HUES64 (cell line): ENCODE data around the gene SALL1.

Experiments used
- H3K27ac ChIP-seq: 2 replicates; pipeline ENCODE4 v1.7.0; 2013; ENCODE audit warnings: low read depth, low read length, inconsistent platforms
- H3K27me3 ChIP-seq: 2 replicates; pipeline ENCODE4 v1.6.1; 2013; ENCODE audit warnings: mild to moderate bottlenecking, low read length; ENCODE audit not compliant: insufficient read depth
- H3K36me3 ChIP-seq: 2 replicates; pipeline ENCODE4 v1.6.1; 2013; ENCODE audit warnings: mild to moderate bottlenecking, low read length; ENCODE audit not compliant: insufficient read depth
- H3K4me1 ChIP-seq: 2 replicates; pipeline ENCODE4 v1.6.1; 2013; ENCODE audit warnings: mild to moderate bottlenecking, low read length, moderate library complexity; ENCODE audit not compliant: insufficient read depth
- H3K4me3 ChIP-seq: 2 replicates; pipeline ENCODE4 v1.5.1; 2013; ENCODE audit warnings: mild to moderate bottlenecking, low read length, moderate library complexity
- H3K9ac ChIP-seq: 2 replicates; pipeline ENCODE4 v1.6.1; 2013; ENCODE audit warnings: mild to moderate bottlenecking, low read depth, low read length
- H3K9me3 ChIP-seq: 2 replicates; pipeline ENCODE4 v1.6.1; 2013; ENCODE audit warnings: low read depth, low read length; ENCODE audit not compliant: insufficient read depth
- WGBS: fragments of 150-250, 120-280 bp; methylation state at CpG from one replicate; pipeline ENCODE4 v1.1.7; 2013; ENCODE audit warnings: missing lambda C conversion rate; 5-methylcytosine and 5-hydroxymethylcytosine counted together

SALL1 gene

DNA sequence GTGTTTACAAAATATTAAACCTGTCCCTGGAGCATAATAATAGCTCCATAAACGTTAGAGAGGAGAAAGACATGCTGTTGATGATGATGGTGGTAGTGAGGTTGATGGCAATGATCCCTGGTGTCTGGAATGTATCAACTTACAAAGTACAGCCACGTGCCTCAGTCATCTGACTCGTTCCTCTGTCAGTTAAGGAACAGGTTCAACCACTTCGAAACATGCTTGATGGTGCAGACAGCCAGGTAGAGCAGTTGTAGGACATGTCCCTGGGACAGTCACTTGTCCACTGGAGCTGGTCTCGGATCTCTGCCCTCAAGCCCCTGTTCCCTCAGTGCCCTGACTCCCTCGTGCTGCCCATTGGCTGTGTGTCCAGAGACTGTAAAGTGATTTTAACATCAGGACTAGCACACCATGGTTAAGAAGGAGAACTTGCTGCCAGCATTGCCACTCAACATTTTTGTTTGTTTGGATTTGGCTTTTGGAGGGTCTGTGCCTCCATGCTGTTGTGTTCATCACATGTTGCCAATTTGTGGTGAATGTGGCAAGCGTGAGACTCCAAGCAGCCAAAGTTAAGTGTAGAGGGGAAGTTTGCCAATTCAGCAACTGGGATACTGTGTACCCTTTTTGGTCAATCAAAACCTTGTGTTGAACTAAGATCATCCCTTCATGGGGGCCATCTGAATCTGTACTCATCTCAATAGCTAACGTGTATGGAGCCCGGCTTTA, 16.3 kb upstream of the SALL1 start:
- peaks cover 8% of the 10 kb centered on the region for H3K9me3 ChIP-seq
- peaks cover 7% of the 10 kb centered on the region; the same call in 1 of the 2 replicates for H3K4me1 ChIP-seq
- no peak overlapping the region for H3K4me3 ChIP-seq
- H3K36me3 ChIP-seq = no peaks in the 10 kb centered on the region
- 93% methylated on average over 9 of the region's 9 CpGs for WGBS
- no peak overlapping the region for H3K27ac ChIP-seq
- no peak overlapping the region for H3K9ac ChIP-seq
- no peaks in the 10 kb centered on the region for H3K27me3 ChIP-seq

DNA sequence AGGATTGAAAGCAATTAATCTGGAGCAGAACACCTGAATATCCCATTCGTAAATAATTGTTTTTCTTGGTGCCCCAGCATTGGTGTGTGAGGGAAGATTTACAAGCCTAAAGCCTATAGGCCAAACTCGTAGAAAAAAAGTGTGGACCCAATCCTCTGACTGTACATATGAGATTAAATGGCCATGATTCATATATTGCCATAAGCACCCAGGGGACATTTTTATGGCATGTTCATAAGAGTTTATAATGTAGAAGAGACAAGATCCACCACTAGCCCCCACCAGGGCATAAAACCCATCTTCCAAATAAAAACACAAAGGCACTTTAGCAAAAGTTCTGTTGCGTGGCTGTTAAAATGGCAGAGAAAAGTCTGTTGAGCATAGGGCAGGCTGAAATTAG, 15.5 kb upstream of the SALL1 start:
- Histone ChIP-seq H3K36me3 (no peaks in the 10 kb centered on the region), H3K4me1 (peaks cover 7% of the 10 kb centered on the region; the same call in 1 of the 2 replicates), H3K27me3 (no peaks in the 10 kb centered on the region), H3K9me3 (peaks cover 8% of the 10 kb centered on the region), H3K27ac (no peak overlapping the region), H3K4me3 (no peak overlapping the region), H3K9ac (no peak overlapping the region)
- 89% methylated on average over 3 of the region's 3 CpGs for WGBS

DNA sequence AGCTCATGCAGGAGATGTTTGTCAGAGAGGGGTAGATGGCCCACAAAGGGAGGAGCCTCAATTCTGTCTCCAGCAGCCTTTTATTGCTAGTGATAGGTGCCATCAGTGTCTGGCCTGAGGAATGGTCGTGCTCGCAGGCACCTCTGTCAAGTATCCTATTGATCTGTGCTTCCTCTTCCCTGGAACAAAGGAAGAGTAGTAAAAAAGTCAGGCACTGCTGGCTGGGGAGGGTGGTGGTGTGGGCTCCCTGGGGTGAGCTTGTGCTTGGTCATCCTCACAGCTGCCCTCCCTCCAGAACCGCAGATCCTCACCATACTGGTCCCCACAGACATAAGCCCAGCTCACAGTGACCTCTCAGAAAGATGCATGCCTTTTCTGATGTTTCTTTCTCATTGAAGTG, 15.0 kb upstream of the SALL1 start:
- Histone ChIP-seq H3K4me3 (no peak overlapping the region), H3K4me1 (peaks cover 7% of the 10 kb centered on the region; the same call in 1 of the 2 replicates), H3K9me3 (peaks cover 5% of the 10 kb centered on the region), H3K27me3 (no peaks in the 10 kb centered on the region), H3K36me3 (no peaks in the 10 kb centered on the region), H3K27ac (no peak overlapping the region), H3K9ac (no peak overlapping the region)
- 49% methylated on average over 2 of the region's 3 CpGs for WGBS

DNA sequence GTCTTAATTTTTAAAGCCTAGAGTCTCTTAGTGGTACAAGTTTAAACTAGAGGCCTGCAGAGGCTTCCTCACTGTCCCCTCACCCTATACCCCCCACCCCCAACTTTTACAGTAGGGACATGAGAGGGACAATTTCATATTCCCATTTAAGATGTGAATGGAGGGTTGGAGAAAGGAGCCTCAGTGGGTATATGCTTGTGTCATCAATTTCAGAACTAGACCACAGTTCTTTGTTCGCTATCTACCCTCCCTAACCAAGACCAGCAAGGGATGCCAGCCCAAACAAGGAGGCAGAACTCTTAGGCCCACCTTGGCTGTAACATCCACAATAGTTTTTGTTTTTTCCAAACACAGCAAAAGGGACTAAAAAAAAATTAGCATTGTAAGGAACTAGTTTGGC, 14.0 kb upstream of the SALL1 start:
- H3K9ac ChIP-seq = no peak overlapping the region
- H3K9me3 ChIP-seq = no peaks in the 10 kb centered on the region
- no peaks in the 10 kb centered on the region for H3K36me3 ChIP-seq
- peaks cover 7% of the 10 kb centered on the region; the same call in 1 of the 2 replicates for H3K4me1 ChIP-seq
- no peaks in the 10 kb centered on the region for H3K27me3 ChIP-seq
- WGBS = 100% methylated on average over 1 of the region's 1 CpG
- no peak overlapping the region for H3K27ac ChIP-seq
- H3K4me3 ChIP-seq = no peak overlapping the region

DNA sequence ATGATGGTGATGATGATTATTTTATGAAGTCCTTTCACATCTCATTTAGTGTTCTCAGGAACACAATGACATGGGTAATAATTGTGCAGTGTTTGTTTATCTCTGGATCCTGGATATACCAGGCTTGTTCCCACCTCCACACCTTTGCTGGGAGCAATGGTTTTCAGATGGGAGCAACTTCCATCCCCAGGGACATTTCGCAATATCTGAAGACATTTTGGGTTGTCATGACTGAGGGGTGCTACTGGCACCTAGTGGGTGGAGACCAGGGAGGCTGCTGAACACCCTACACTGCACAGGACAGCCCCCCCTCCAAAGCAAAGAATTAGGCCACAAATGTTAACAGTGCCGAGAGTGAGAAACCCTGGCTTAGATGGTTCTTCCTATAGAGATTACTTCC, 13.5 kb upstream of the SALL1 start:
- H3K4me1 ChIP-seq = peaks cover 11% of the 10 kb centered on the region
- no peak overlapping the region for H3K9ac ChIP-seq
- 90% methylated on average over 2 of the region's 2 CpGs for WGBS

DNA sequence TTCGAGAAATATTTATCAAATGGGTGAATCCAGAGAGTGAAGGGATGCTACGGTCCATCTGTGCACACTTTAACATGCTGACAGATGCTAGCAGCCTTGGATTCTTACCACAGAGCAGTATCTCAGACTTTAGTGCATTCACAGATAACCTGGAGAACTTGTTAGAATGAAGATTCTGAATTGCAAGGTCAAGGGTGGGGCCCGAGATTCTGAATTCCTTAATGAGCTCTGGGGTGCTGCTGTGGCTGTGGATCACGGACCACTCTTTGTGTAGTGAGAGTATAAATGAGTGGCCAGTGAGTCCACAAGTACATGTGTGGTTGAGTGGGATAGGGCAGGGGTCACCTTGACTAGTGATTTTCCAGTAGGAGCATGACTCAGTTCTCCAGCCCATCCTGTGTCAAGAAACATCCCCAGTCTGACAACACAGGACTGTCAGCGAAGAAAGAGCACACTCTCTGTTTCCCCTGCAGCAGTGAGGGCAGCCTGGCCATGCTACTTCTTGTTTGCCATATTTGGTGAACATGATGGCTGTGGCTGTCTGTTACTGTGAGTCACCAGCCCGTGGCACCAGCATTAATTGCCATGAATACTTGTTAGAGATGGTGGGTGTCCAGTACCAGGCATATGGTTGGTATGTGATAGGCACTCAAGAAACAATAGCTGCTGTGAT, 13.0 kb upstream of the SALL1 start:
- H3K4me1 ChIP-seq = peaks cover 12% of the 10 kb centered on the region
- 86% methylated on average over 6 of the region's 6 CpGs for WGBS
- H3K9ac ChIP-seq = no peak overlapping the region
- no peak overlapping the region for H3K4me3 ChIP-seq
- no peaks in the 10 kb centered on the region for H3K36me3 ChIP-seq
- H3K27ac ChIP-seq = no peak overlapping the region
- no peaks in the 10 kb centered on the region for H3K9me3 ChIP-seq
- H3K27me3 ChIP-seq = no peaks in the 10 kb centered on the region

More for the DNA sequence above, 13.5 kb upstream of the SALL1 start:
- Histone ChIP-seq H3K27me3 (no peaks in the 10 kb centered on the region), H3K36me3 (no peaks in the 10 kb centered on the region), H3K27ac (no peak overlapping the region), H3K4me3 (no peak overlapping the region), H3K9me3 (no peaks in the 10 kb centered on the region)

DNA sequence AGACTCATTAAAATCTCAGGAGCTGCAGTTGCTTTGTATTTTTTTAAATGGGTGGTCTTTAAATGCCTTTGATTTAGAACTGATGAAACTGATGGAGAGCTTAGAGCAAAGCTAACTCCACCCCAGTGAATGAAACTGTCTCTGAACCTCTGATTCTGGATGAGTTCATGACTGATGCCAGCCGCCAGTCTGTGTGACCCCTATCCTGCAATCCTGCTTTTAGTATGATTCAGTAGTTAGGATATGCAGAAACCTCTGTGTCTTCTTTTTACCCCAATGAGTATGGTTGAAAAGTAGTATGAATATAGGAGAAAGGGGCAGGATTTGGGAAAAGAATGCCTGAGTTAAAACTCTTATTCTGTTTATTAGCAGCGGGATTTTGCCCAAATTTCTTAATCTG, 12.3 kb upstream of the SALL1 start:
- H3K9ac ChIP-seq = no peak overlapping the region
- H3K27me3 ChIP-seq = no peaks in the 10 kb centered on the region
- no peaks in the 10 kb centered on the region for H3K36me3 ChIP-seq
- 93% methylated on average over 2 of the region's 2 CpGs for WGBS
- no peak overlapping the region for H3K27ac ChIP-seq
- no peak overlapping the region for H3K4me3 ChIP-seq
- H3K4me1 ChIP-seq = peaks cover 12% of the 10 kb centered on the region
- no peaks in the 10 kb centered on the region for H3K9me3 ChIP-seq

DNA sequence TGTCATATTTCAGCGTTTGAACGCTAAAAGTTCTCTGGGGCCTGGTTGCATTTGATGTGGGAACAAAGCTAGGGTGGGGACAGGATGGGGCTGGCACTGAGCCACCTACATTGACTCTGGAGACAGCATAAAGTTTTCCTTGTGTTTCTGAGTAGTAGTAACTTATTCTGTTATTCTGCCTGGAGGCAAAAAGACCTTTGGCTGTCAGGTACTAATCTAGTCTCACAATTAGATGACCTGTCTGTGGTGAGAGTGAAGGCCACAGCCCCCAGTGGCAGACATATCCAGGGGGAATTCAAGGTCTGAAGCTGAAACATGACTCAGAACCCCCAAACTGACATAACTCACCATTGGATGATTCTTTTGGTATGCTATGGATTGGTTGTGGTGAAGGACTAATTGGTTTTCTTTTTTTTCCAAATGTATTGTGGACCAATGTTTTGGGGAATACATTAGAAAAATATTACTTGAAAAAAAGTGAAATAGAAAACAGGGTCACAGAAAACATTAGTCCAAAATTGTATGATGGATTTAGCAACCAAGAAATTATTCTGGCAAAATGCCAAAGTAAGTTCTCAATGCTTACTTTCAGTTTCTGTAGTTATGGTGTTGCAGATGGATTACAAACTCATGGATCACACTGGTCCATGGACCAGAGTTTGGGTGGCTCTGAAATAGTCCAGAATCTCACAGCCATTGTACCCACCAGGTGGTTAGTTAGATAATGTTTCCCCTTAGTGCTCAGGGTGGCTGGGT, 10.5 kb upstream of the SALL1 start:
- Histone ChIP-seq H3K9ac (no peak overlapping the region), H3K36me3 (no peaks in the 10 kb centered on the region), H3K4me3 (no peak overlapping the region), H3K4me1 (peaks cover 24% of the 10 kb centered on the region), H3K27me3 (peaks cover 16% of the 10 kb centered on the region), H3K27ac (no peak overlapping the region), H3K9me3 (no peaks in the 10 kb centered on the region)
- 93% methylated on average over 2 of the region's 2 CpGs for WGBS

DNA sequence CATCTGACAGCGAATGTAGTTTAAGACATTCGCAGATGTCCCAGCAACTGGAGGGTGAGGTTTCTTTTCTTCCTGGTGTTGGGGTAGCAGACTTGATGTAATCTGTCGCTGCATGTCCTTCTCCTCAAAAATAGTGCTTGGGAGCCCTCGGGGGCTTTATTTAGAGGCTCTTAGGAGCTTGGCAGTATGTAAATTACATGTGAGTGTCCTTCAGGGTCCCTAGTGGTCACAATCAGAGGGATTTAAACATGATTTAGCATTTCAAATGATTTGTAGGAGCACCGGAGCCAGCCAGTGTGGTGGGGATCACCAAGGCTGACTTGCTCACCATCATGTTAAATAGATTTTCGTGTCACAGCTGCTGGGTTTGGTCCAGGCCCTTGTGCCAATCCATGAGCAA, 8.8 kb upstream of the SALL1 start:
- WGBS = 65% methylated on average over 6 of the region's 6 CpGs
- Histone ChIP-seq H3K4me3 (no peak overlapping the region), H3K27ac (no peak overlapping the region), H3K9me3 (no peaks in the 10 kb centered on the region), H3K4me1 (peaks cover 20% of the 10 kb centered on the region), H3K9ac (no peak overlapping the region), H3K36me3 (no peaks in the 10 kb centered on the region), H3K27me3 (peaks cover 26% of the 10 kb centered on the region)

DNA sequence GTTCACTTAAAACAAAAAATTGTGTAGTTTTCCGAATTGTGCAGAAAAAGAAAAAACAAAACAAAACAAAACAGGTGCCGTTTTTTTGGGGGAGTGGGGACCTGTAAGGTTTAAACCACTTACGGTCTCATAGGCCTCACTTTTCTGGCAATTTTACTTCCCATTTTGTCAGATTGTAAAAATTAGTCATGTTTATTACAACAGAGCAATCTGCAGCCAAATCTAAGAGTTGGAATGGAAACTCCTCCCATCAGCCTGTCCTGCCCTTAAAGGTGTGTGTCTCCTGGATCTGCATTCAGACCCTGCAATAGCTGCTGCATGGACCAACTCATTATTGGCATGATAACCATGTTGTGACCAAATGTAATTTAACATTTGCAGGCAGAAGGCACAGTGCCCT, 8.2 kb upstream of the SALL1 start:
- peaks cover 26% of the 10 kb centered on the region for H3K27me3 ChIP-seq
- H3K27ac ChIP-seq = no peak overlapping the region
- no peaks in the 10 kb centered on the region for H3K36me3 ChIP-seq
- WGBS = 85% methylated on average over 3 of the region's 3 CpGs
- H3K4me3 ChIP-seq = no peak overlapping the region
- peaks cover 20% of the 10 kb centered on the region for H3K4me1 ChIP-seq
- H3K9me3 ChIP-seq = no peaks in the 10 kb centered on the region
- H3K9ac ChIP-seq = no peak overlapping the region

DNA sequence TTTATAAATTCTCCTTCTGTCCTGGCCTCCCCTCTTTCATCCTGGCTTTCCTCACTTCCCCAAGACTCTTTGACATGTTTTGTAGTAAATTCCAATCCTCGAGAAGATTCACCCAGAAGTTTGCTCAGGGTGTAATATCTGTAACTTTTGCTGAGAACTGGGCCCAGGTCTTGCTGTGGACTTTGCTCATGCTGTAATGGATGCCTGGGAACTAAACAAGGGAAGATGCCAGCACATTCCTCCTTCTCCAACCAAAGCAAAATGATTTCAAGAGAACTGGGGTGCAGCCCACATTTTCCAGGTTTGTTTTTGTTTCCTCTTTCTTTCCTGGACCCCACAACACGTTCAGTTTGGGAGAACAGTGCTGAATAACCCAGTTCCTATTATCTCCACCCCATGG, 6.6 kb upstream of the SALL1 start:
- H3K9me3 ChIP-seq = no peaks in the 10 kb centered on the region
- WGBS = 90% methylated on average over 2 of the region's 2 CpGs
- no peaks in the 10 kb centered on the region for H3K36me3 ChIP-seq
- no peak overlapping the region for H3K9ac ChIP-seq
- peaks cover 20% of the 10 kb centered on the region for H3K4me1 ChIP-seq
- no peak overlapping the region for H3K27ac ChIP-seq
- H3K4me3 ChIP-seq = no peak overlapping the region
- peaks cover 39% of the 10 kb centered on the region for H3K27me3 ChIP-seq
